Lower leg skin (tissue), 4 donors: ENCODE data around the gene HHIPL2. TPM values are rescaled to one million over a fixed set of nuclear protein-coding genes. Genes with fewer than 3 reads are reported as not detected.

Experiments used
- DNase-seq, 2 donors: peaks; one replicate each; pipeline ENCODE4 v3.0.0-alpha.2; 2019; ENCODE audit warnings: low spot score in 2 of 2
- H3K4me3 ChIP-seq: fragments of 200-600 bp; sonication (generic); 2 replicates; pipeline ENCODE4 v1.5.1; 2017; ENCODE audit warnings: mild to moderate bottlenecking, low read depth; ENCODE audit not compliant: poor library complexity, severe bottlenecking
- CTCF ChIP-seq, 3 donors: fragments of 450-650 bp; IDR thresholded peaks; one replicate each; pipeline ENCODE4 v1.5.1; 2016; ENCODE audit warnings: antibody characterized with exemption in 3 of 3, mild to moderate bottlenecking in 3 of 3, moderate library complexity in 2 of 3
- POLR2A ChIP-seq, 2 donors: fragments of 450-650 bp; IDR thresholded peaks; one replicate each; pipeline ENCODE4 v1.6.1; 2016 to 2017; ENCODE audit warnings: antibody characterized with exemption in 2 of 2, mild to moderate bottlenecking in 1 of 2, moderate library complexity in 1 of 2
- WGBS, 2 donors: methylation state at CpG; one replicate each; pipeline ENCODE4 v1.1.5; 2018; 5-methylcytosine and 5-hydroxymethylcytosine counted together
- intact Hi-C: fragments of 100-400 bp; cut with DNase I; formaldehyde crosslinking; loops from one replicate; pipeline ENCODE4 v1.15.0; 2023; ENCODE audit warnings: low total_unique reads
- total RNA-seq, 4 donors: library from RNA; depleted of rRNA; stranded (reverse); fragments of >200 nt; gene quantifications; one replicate each; pipeline ENCODE4 v1.1.0, GENCODE V29; 2016

HHIPL2 gene
- total RNA-seq, 4 donors from 2014 or later: not detected

- no peak for DNase-seq
- H3K4me3 ChIP-seq: no peak overlapping the region
Observed at GRCh38 chr1:222561656-222562055, 13.8 kb upstream of the HHIPL2 start.

GRCh38 chr1:222557574-222557973 lies 9.7 kb upstream of the HHIPL2 start:
- WGBS, 2 donors: 84 to 97% methylated on average over 7 of the region's 7 CpGs
- intact Hi-C loops: no loop called here

More at GRCh38 chr1:222561656-222562055, 13.8 kb upstream of the HHIPL2 start:
- no peak for TF ChIP-seq CTCF (IDR thresholded peaks at IDR 0.05)
- TF ChIP-seq POLR2A (IDR thresholded peaks at IDR 0.05): no peak
- WGBS, 2 donors: 100% methylated on average over 1 of the region's 1 CpG
- intact Hi-C loops: no loop called here

GRCh38 chr1:222557148-222557547 lies 9.2 kb upstream of the HHIPL2 start:
- no peak for DNase-seq
- TF ChIP-seq POLR2A (IDR thresholded peaks at IDR 0.05) (no peak), CTCF (IDR thresholded peaks at IDR 0.05) (no peak)
- 74 to 75% methylated on average over 6 of the region's 6 CpGs for WGBS, 2 donors
- intact Hi-C loops: no loop called here
- H3K4me3 ChIP-seq: no peak overlapping the region

More at GRCh38 chr1:222557574-222557973, 9.7 kb upstream of the HHIPL2 start:
- no peak overlapping the region for H3K4me3 ChIP-seq
- DNase-seq: no peak
- TF ChIP-seq POLR2A (IDR thresholded peaks at IDR 0.05) (no peak), CTCF (IDR thresholded peaks at IDR 0.05) (no peak)

GRCh38 chr1:222555992-222556615 lies 8.2 kb upstream of the HHIPL2 start:
- TF ChIP-seq POLR2A (IDR thresholded peaks at IDR 0.05): no peak
- TF ChIP-seq CTCF (IDR thresholded peaks at IDR 0.05): no peak
- intact Hi-C loops: no loop called here
- WGBS, 2 donors: 91 to 92% methylated on average over 2 of the region's 2 CpGs

GRCh38 chr1:222554177-222554576 lies 6.3 kb upstream of the HHIPL2 start:
- intact Hi-C loops: no loop called here
- 93 to 97% methylated on average over 5 of the region's 5 CpGs for WGBS, 2 donors
- TF ChIP-seq CTCF (IDR thresholded peaks at IDR 0.05) (no peak), POLR2A (IDR thresholded peaks at IDR 0.05) (no peak)
- H3K4me3 ChIP-seq: no peak overlapping the region
- DNase-seq: no peak

More at GRCh38 chr1:222555992-222556615, 8.2 kb upstream of the HHIPL2 start:
- no peak overlapping the region for H3K4me3 ChIP-seq
- DNase-seq: no peak

GRCh38 chr1:222552882-222553281 lies 5.0 kb upstream of the HHIPL2 start:
- TF ChIP-seq POLR2A (IDR thresholded peaks at IDR 0.05): no peak
- no peak overlapping the region for H3K4me3 ChIP-seq
- 57 to 69% methylated on average over 5 of the region's 5 CpGs for WGBS, 2 donors
- intact Hi-C loops: no loop called here
- DNase-seq: no peak
